B cell (primary cell): ENCODE results near the gene PTGES2.

ENCODE experiments used
- CTCF ChIP-seq: fragments of 200-600 bp; IDR thresholded peaks from one replicate; pipeline ENCODE4 v1.8.0; 2022; ENCODE audit warnings: antibody characterized with exemption, mild to moderate bottlenecking
- EZH2 ChIP-seq: IDR thresholded peaks from 2 replicates; pipeline ENCODE4 v1.6.1; 2012; ENCODE audit warnings: borderline replicate concordance, low read depth, mild to moderate bottlenecking, moderate library complexity, low read length; ENCODE audit not compliant: insufficient read depth, poor library complexity, severe bottlenecking

- TF ChIP-seq CTCF = no peak
- no peak for TF ChIP-seq EZH2
Measured at GRCh38 chr9:128078504-128079434, 48.8 kb downstream of the PTGES2 start.
